Measurements from ENCODE around the gene OSBP2.

The OSBP2 gene

GRCh38 chr22:30947816-30948454 lies 253.3 kb downstream of the OSBP2 start:
- peak; percentile 5 for DNase-seq

- no peak for DNase-seq
Observed at GRCh38 chr22:30948930-30949342, 254.3 kb downstream of the OSBP2 start.

GRCh38 chr22:30949934-30950660 lies 255.4 kb downstream of the OSBP2 start:
- no peak for DNase-seq

DNA sequence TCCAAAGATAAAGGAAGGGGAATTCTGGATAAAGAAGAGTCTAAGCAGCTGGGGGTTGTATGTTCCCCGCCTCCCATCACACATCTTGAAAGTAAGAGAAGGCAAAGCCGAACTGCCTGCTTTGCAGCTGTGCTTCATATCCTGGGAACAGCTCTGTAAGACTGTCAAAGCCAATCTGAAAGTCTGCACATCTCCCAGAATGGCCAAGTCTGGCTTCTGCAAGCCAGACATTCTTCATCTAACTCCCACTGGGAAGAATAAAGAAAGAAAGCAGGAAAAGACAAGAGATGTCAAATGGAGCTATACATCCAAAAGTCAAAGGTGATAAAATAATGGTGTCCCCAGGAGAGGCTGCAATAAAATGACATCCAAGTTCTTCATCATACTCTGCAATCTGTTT lies 258.5 kb downstream of the OSBP2 start:
- no peak for DNase-seq

DNA sequence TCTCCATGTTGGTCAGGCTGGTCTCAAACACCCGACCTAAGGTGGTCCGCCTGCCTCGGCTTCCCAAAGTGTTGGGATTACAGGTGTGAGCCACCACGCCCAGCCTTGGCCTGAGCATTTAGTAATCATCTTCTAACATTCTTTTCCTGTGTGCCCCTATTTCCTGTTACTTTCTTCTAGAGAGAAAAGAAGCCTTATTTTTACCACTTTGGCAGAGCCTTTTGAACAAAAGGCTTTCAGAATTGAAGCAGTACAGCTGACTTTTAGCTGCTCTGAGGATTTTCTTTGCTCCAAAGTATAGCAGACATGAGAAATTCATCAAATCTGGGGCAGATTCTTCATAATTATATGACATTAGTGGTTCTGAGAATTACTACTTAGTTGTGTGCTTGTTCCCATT lies 260.5 kb downstream of the OSBP2 start:
- no peak for DNase-seq

Measured in NCI-H2227 treated with DMSO at 0.1 percent for 48 hours (cell line).